Activated CD8-positive, alpha-beta T cell treated with anti-CD3 and anti-CD28 coated beads, Interleukin-2, amount 10 ng/mL, durations not matched to agents 7 days and 5 days (primary cell): ENCODE results near the gene BOLA3. TPM values are rescaled to one million over a fixed set of nuclear protein-coding genes. Genes with fewer than 3 reads are reported as not detected.
"Not testable (repeated sequence)": the region's sequence is repeated elsewhere in the genome, so short reads cannot be mapped to it uniquely, and the experiment has no call there.

Experiments used
- ATAC-seq: fragments of 150-1000 bp; cut with Tn5 transposase; one replicate; pipeline ENCODE4 v1.10.0; 2021; ENCODE audit warnings: moderate library complexity
- CTCF ChIA-PET: fragments of 350-600 bp; sonication (Branson Sonifier 250); formaldehyde crosslinking; loops from one replicate; lab custom pipeline; 2021; ENCODE audit warnings: antibody characterized with exemption; lab: Charles Lee
- POLR2A ChIA-PET: fragments of 350-600 bp; sonication (Branson Sonifier 250); formaldehyde crosslinking; loops from one replicate; lab custom pipeline; 2021; ENCODE audit warnings: antibody characterized with exemption; lab: Charles Lee
- DNase-seq: peaks from one replicate; pipeline ENCODE4 v3.0.0-alpha.2; 2020
- H3K27ac Mint-ChIP-seq: one replicate; pipeline ENCODE4 v1.8.0; 2021; ENCODE audit warnings: mild to moderate bottlenecking, mixed read lengths
- H3K27me3 Mint-ChIP-seq: one replicate; pipeline ENCODE4 v1.8.0; 2021; ENCODE audit warnings: low read depth, mixed read lengths
- H3K36me3 Mint-ChIP-seq: one replicate; pipeline ENCODE4 v1.8.0; 2021; ENCODE audit warnings: low read depth, mixed read lengths
- H3K4me1 Mint-ChIP-seq: one replicate; pipeline ENCODE4 v1.8.0; 2021; ENCODE audit warnings: low read depth, mixed read lengths
- H3K4me3 Mint-ChIP-seq: one replicate; pipeline ENCODE4 v1.8.0; 2021; ENCODE audit warnings: mild to moderate bottlenecking, mixed read lengths
- H3K9me3 Mint-ChIP-seq: one replicate; pipeline ENCODE4 v1.8.0; 2022; ENCODE audit warnings: mixed read lengths; ENCODE audit not compliant: insufficient read depth
- total RNA-seq, 2 experiments: library from RNA; stranded (reverse); gene quantifications; one replicate each; pipeline ENCODE4 v1.2.3, GENCODE V29; 2021

The BOLA3 gene
- total RNA-seq, 2 experiments from 2014 or later = 79.7 to 85.4 TPM

GRCh38 chr2:74089816-74090745 is 57.6 kb downstream of the BOLA3 start:
- H3K9me3 Mint-ChIP-seq = no peaks in the 10 kb centered on the region
- H3K4me1 Mint-ChIP-seq = no peaks in the 10 kb centered on the region
- no peak for DNase-seq
- H3K27me3 Mint-ChIP-seq = no peaks in the 10 kb centered on the region
- POLR2A ChIA-PET = no interaction called here
- CTCF ChIA-PET = no interaction called here
- peaks cover 28% of the 10 kb centered on the region for H3K36me3 Mint-ChIP-seq
- H3K27ac Mint-ChIP-seq = peak overlapping the region; percentile 22
- ATAC-seq = no peak
- H3K4me3 Mint-ChIP-seq = no peak overlapping the region

- H3K4me1 Mint-ChIP-seq, ATAC-seq, POLR2A ChIA-PET, H3K9me3 Mint-ChIP-seq, H3K27me3 Mint-ChIP-seq, H3K27ac Mint-ChIP-seq, DNase-seq, CTCF ChIA-PET, H3K4me3 Mint-ChIP-seq: not testable (repeated sequence)
- peaks cover 21% of the 10 kb centered on the region for H3K36me3 Mint-ChIP-seq
These were observed 59.0 kb downstream of the BOLA3 start for GRCh38 chr2:74088676-74089075.

- Mint-ChIP-seq H3K4me1 (no peaks in the 10 kb centered on the region), H3K4me3 (no peak overlapping the region), H3K27ac (no peak overlapping the region), H3K36me3 (peaks cover 24% of the 10 kb centered on the region), H3K27me3 (no peaks in the 10 kb centered on the region), H3K9me3 (no peaks in the 10 kb centered on the region)
- DNase-seq (no peak), ATAC-seq (no peak)
- POLR2A ChIA-PET = no interaction called here
- CTCF ChIA-PET = no interaction called here
These were observed 60.0 kb downstream of the BOLA3 start for GRCh38 chr2:74087696-74088095.

- POLR2A ChIA-PET = interaction anchor here (0.6 kb wide), 1 partner anchor 62 kb away, joined by 3 read pairs; no protein-coding TSS in a partner anchor
- H3K4me3 Mint-ChIP-seq = no peak overlapping the region
- DNase-seq = no peak
- H3K4me1 Mint-ChIP-seq = no peaks in the 10 kb centered on the region
- H3K27me3 Mint-ChIP-seq = no peaks in the 10 kb centered on the region
- no peaks in the 10 kb centered on the region for H3K9me3 Mint-ChIP-seq
- CTCF ChIA-PET = no interaction called here
- H3K36me3 Mint-ChIP-seq = peaks cover 26% of the 10 kb centered on the region
- ATAC-seq = no peak
- H3K27ac Mint-ChIP-seq = no peak overlapping the region
These were observed 61.7 kb downstream of the BOLA3 start for GRCh38 chr2:74086021-74086420.

Other genes with a start within 250 kb of the BOLA3 start
- gene DGUOK, start 221.0 kb downstream of the BOLA3 start, total RNA-seq = 10 to 100 TPM; 71.5 to 72.1 TPM
- gene TET3, start 163.0 kb downstream of the BOLA3 start, total RNA-seq = 10 to 100 TPM; 20.4 to 20.9 TPM
- gene MOB1A, start 31.0 kb upstream of the BOLA3 start, total RNA-seq = 100 to 1,000 TPM; 191 to 208 TPM
- gene MTHFD2, start 50.7 kb upstream of the BOLA3 start, total RNA-seq = 100 to 1,000 TPM; 162 to 164 TPM
- 1 to 10 TPM; 1.6 to 2.8 TPM for gene SLC4A5, start 195.5 kb upstream of the BOLA3 start, total RNA-seq
- gene DCTN1, start 232.4 kb upstream of the BOLA3 start, total RNA-seq = 100 to 1,000 TPM; 112 to 115 TPM